KBM-7 (cell line): ENCODE data around the gene NFATC3.

Experiments
- DNase-seq: peaks from one replicate; pipeline ENCODE4 v3.0.0-alpha.2; 2015
- in situ Hi-C: fragments of 300-500 bp; cut with MboI; formaldehyde crosslinking; loops from 2 replicates; pipeline ENCODE4 v1.14.3; 2020; ENCODE audit warnings: low sequenced_read_pairs, low pct_unique_long_range_greater_than_20kb, mixed read lengths

Gene NFATC3

GRCh38 chr16:68070806-68071517 is 14.2 kb upstream of the NFATC3 start:
- in situ Hi-C loops = no loop called here
- DNase-seq = no peak

- no peak for DNase-seq
- in situ Hi-C loops = no loop called here
Measured at GRCh38 chr16:68071518-68071901, 13.7 kb upstream of the NFATC3 start.

- DNase-seq = no peak
- in situ Hi-C loops = no loop called here
Measured at GRCh38 chr16:68072038-68072695, 13.0 kb upstream of the NFATC3 start.

- DNase-seq = no peak
- in situ Hi-C loops = no loop called here
Measured at GRCh38 chr16:68073902-68074760, 11.0 kb upstream of the NFATC3 start.

GRCh38 chr16:68074850-68075555 is 10.2 kb upstream of the NFATC3 start:
- in situ Hi-C loops = no loop called here
- DNase-seq = peak; percentile 91

GRCh38 chr16:68075980-68076379 is 9.2 kb upstream of the NFATC3 start:
- in situ Hi-C loops = no loop called here
- no peak for DNase-seq

- no peak for DNase-seq
- in situ Hi-C loops = no loop called here
Measured at GRCh38 chr16:68076560-68076959, 8.6 kb upstream of the NFATC3 start.

GRCh38 chr16:68077866-68078700 is 7.1 kb upstream of the NFATC3 start:
- in situ Hi-C loops = no loop called here
- no peak for DNase-seq

- no peak for DNase-seq
- in situ Hi-C loops = no loop called here
Measured at GRCh38 chr16:68078701-68079375, 6.3 kb upstream of the NFATC3 start.

GRCh38 chr16:68079376-68079625 is 5.9 kb upstream of the NFATC3 start:
- in situ Hi-C loops = no loop called here
- no peak for DNase-seq

- peak; percentile 99 for DNase-seq
- in situ Hi-C loops = no loop called here
Measured at GRCh38 chr16:68079626-68080344, 5.4 kb upstream of the NFATC3 start.

- in situ Hi-C loops = no loop called here
- DNase-seq = no peak
Measured at GRCh38 chr16:68081861-68082628, 3.1 kb upstream of the NFATC3 start.

- in situ Hi-C loops = no loop called here
- DNase-seq = no peak
Measured at GRCh38 chr16:68082629-68083238, 2.4 kb upstream of the NFATC3 start.

GRCh38 chr16:68083239-68083781 is 1.9 kb upstream of the NFATC3 start:
- in situ Hi-C loops = no loop called here
- no peak for DNase-seq

- DNase-seq = no peak
- in situ Hi-C loops = no loop called here
Measured at GRCh38 chr16:68083861-68084503, 1.2 kb upstream of the NFATC3 start.
